WTC11 (cell line): ENCODE results near the gene MUCL1. TPM values are rescaled to one million over a fixed set of nuclear protein-coding genes. Genes with fewer than 3 reads are reported as not detected.

Experiments used
- total RNA-seq: library from RNA; stranded (reverse); gene quantifications from 3 replicates; pipeline ENCODE4 v1.2.3, GENCODE V29; 2021

Gene MUCL1
- total RNA-seq, 1 experiment from 2014 or later: not detected

Other genes with a start within 250 kb of the MUCL1 start
- not detected in 3 replicates for gene LACRT, start 219.6 kb upstream of the MUCL1 start, total RNA-seq
- not detected in 3 replicates for gene DCD, start 206.2 kb upstream of the MUCL1 start, total RNA-seq
- gene TESPA1, start 130.2 kb downstream of the MUCL1 start, total RNA-seq: 0.21 to 0.39 TPM (median 0.25 TPM) in 3 replicates
- not detected in 3 replicates for gene NEUROD4, start 165.5 kb downstream of the MUCL1 start, total RNA-seq